ENCODE data around the gene TBATA. TPM values are rescaled to one million over a fixed set of nuclear protein-coding genes. Genes with fewer than 3 reads are reported as not detected.

TBATA gene
- total RNA-seq, 1 experiment from 2014 or later: not detected

GRCh38 chr10:70812814-70813213, 27.6 kb upstream of the TBATA start:
- POLR2A ChIA-PET (ENCODE audit: low non-redundant PET): no interaction called here
- no peak overlapping the region for H3K27ac ChIP-seq (ENCODE audit: low read depth, low read length, poor library complexity, severe bottlenecking)
- CTCF ChIA-PET: no interaction called here

GRCh38 chr10:70811881-70812280, 26.7 kb upstream of the TBATA start:
- Histone ChIP-seq H3K9me3 (ENCODE audit: low read depth, low read length, poor library complexity, severe bottlenecking) (no peaks in the 10 kb centered on the region), H3K4me1 (ENCODE audit: insufficient read depth, low read length, poor library complexity, severe bottlenecking) (peaks cover 3% of the 10 kb centered on the region), H3K4me3 (ENCODE audit: low read depth, low read length, poor library complexity, severe bottlenecking) (no peak overlapping the region), H3K36me3 (ENCODE audit: insufficient read depth, low read length, poor library complexity, severe bottlenecking) (no peaks in the 10 kb centered on the region), H3K27ac (ENCODE audit: low read depth, low read length, poor library complexity, severe bottlenecking) (no peak overlapping the region), H3K27me3 (replicated peaks; ENCODE audit: insufficient read depth, low read depth, low read length, poor library complexity) (no peaks in the 10 kb centered on the region)
- intact Hi-C loops (cut with micrococcal nuclease; ENCODE audit: unreplicated experiment): no loop called here
- DNase-seq (ENCODE audit: low spot score): no peak
- BruUV-seq (replicated peaks): no TSS peak
- TF ChIP-seq CTCF (conservative IDR thresholded peaks at IDR 0.05; ENCODE audit: low read depth, low read length) (no peak), EZH2 (IDR thresholded peaks at IDR 0.05; ENCODE audit: borderline replicate concordance, low read depth, low read length, poor library complexity, severe bottlenecking) (no peak)
- ChIA-PET CTCF (no interaction called here), POLR2A (ENCODE audit: low non-redundant PET) (no interaction called here)

More at GRCh38 chr10:70812814-70813213, 27.6 kb upstream of the TBATA start:
- H3K9me3 ChIP-seq (ENCODE audit: low read depth, low read length, poor library complexity, severe bottlenecking): no peaks in the 10 kb centered on the region
- H3K36me3 ChIP-seq (ENCODE audit: insufficient read depth, low read length, poor library complexity, severe bottlenecking): peaks cover 5% of the 10 kb centered on the region
- DNase-seq (ENCODE audit: low spot score): no peak
- no peak overlapping the region for H3K4me3 ChIP-seq (ENCODE audit: low read depth, low read length, poor library complexity, severe bottlenecking)
- intact Hi-C loops (cut with micrococcal nuclease; ENCODE audit: unreplicated experiment): no loop called here
- peaks cover 4% of the 10 kb centered on the region for H3K4me1 ChIP-seq (ENCODE audit: insufficient read depth, low read length, poor library complexity, severe bottlenecking)
- H3K27me3 ChIP-seq (replicated peaks; ENCODE audit: insufficient read depth, low read depth, low read length, poor library complexity): no peaks in the 10 kb centered on the region
- no peak for TF ChIP-seq EZH2 (IDR thresholded peaks at IDR 0.05; ENCODE audit: borderline replicate concordance, low read depth, low read length, poor library complexity, severe bottlenecking)
- no peak for TF ChIP-seq CTCF (conservative IDR thresholded peaks at IDR 0.05; ENCODE audit: low read depth, low read length)
- BruUV-seq (replicated peaks): no TSS peak

- Histone ChIP-seq H3K27me3 (replicated peaks; ENCODE audit: insufficient read depth, low read depth, low read length, poor library complexity) (no peaks in the 10 kb centered on the region), H3K36me3 (ENCODE audit: insufficient read depth, low read length, poor library complexity, severe bottlenecking) (no peaks in the 10 kb centered on the region), H3K27ac (ENCODE audit: low read depth, low read length, poor library complexity, severe bottlenecking) (no peak overlapping the region), H3K4me3 (ENCODE audit: low read depth, low read length, poor library complexity, severe bottlenecking) (no peak overlapping the region), H3K4me1 (ENCODE audit: insufficient read depth, low read length, poor library complexity, severe bottlenecking) (no peaks in the 10 kb centered on the region), H3K9me3 (ENCODE audit: low read depth, low read length, poor library complexity, severe bottlenecking) (no peaks in the 10 kb centered on the region)
- CTCF ChIA-PET: no interaction called here
- no TSS peak for BruUV-seq (replicated peaks)
- POLR2A ChIA-PET (ENCODE audit: low non-redundant PET): no interaction called here
- no peak for DNase-seq (ENCODE audit: low spot score)
- intact Hi-C loops (cut with micrococcal nuclease; ENCODE audit: unreplicated experiment): no loop called here
- no peak for TF ChIP-seq EZH2 (IDR thresholded peaks at IDR 0.05; ENCODE audit: borderline replicate concordance, low read depth, low read length, poor library complexity, severe bottlenecking)
- TF ChIP-seq CTCF (conservative IDR thresholded peaks at IDR 0.05; ENCODE audit: low read depth, low read length): no peak
Measured at GRCh38 chr10:70810967-70811366, 25.8 kb upstream of the TBATA start.
